HUES64 (cell line): ENCODE results near the gene SHISAL1.

Source experiments
- H3K27ac ChIP-seq: 2 replicates; pipeline ENCODE4 v1.7.0; 2013; ENCODE audit warnings: low read depth, low read length, inconsistent platforms
- H3K27me3 ChIP-seq: 2 replicates; pipeline ENCODE4 v1.6.1; 2013; ENCODE audit warnings: mild to moderate bottlenecking, low read length; ENCODE audit not compliant: insufficient read depth
- H3K36me3 ChIP-seq: 2 replicates; pipeline ENCODE4 v1.6.1; 2013; ENCODE audit warnings: mild to moderate bottlenecking, low read length; ENCODE audit not compliant: insufficient read depth
- H3K4me1 ChIP-seq: 2 replicates; pipeline ENCODE4 v1.6.1; 2013; ENCODE audit warnings: mild to moderate bottlenecking, low read length, moderate library complexity; ENCODE audit not compliant: insufficient read depth
- H3K4me3 ChIP-seq: 2 replicates; pipeline ENCODE4 v1.5.1; 2013; ENCODE audit warnings: mild to moderate bottlenecking, low read length, moderate library complexity
- H3K9ac ChIP-seq: 2 replicates; pipeline ENCODE4 v1.6.1; 2013; ENCODE audit warnings: mild to moderate bottlenecking, low read depth, low read length
- H3K9me3 ChIP-seq: 2 replicates; pipeline ENCODE4 v1.6.1; 2013; ENCODE audit warnings: low read depth, low read length; ENCODE audit not compliant: insufficient read depth
- WGBS: fragments of 150-250, 120-280 bp; methylation state at CpG from one replicate; pipeline ENCODE4 v1.1.7; 2013; ENCODE audit warnings: missing lambda C conversion rate; 5-methylcytosine and 5-hydroxymethylcytosine counted together

The SHISAL1 gene

DNA sequence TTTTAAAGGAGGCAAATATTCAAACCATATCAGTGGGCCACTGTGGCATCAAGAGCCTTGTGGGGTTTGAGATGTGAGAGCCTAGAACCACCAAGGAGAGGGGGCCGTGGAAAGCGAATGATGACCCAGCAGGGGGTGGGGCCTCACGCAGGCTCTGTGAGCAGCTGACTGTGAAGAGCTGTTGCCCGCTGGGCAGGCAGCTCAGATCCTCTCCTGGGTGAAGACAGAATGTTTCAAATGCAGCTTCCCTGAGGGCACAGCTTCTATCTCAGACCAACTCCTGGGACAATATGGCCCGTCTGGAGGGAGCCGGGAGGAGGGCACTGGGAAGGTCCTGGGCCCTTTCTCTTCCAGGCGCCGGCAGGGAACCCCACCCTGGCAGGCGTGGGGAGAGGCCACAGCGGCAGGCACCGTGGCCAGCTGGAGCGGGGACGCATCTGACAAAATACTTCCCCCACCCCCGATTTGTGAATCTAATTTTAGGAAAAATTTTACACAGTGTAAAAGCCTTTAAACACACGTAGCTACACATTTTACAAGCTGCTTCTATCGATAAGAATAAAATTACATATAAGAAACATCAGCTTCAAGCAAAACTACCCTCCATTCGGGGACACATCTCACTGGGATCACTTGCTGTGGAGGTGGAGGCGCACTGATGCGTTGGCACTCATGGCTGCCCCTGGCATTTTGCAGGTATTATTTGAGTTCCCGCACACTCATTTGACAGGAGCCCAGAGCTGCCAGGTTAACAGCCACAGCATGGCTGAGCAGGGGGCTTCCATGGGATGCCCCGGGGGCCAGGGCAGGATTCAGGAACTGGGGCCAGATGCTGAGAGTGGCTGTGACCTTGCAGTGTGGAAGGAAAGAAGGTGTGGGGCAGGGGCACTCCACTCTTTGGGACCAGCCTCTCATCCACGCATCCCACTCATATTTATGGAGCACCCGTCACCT lies 91.7 kb downstream of the SHISAL1 start:
- H3K4me3 ChIP-seq = no peak overlapping the region
- 88% methylated on average over 23 of the region's 23 CpGs for WGBS
- no peaks in the 10 kb centered on the region for H3K36me3 ChIP-seq
- H3K9me3 ChIP-seq = peaks cover 8% of the 10 kb centered on the region; the same call in 1 of the 2 replicates
- H3K27ac ChIP-seq = no peak overlapping the region
- H3K27me3 ChIP-seq = no peaks in the 10 kb centered on the region
- H3K9ac ChIP-seq = no peak overlapping the region
- H3K4me1 ChIP-seq = no peaks in the 10 kb centered on the region

DNA sequence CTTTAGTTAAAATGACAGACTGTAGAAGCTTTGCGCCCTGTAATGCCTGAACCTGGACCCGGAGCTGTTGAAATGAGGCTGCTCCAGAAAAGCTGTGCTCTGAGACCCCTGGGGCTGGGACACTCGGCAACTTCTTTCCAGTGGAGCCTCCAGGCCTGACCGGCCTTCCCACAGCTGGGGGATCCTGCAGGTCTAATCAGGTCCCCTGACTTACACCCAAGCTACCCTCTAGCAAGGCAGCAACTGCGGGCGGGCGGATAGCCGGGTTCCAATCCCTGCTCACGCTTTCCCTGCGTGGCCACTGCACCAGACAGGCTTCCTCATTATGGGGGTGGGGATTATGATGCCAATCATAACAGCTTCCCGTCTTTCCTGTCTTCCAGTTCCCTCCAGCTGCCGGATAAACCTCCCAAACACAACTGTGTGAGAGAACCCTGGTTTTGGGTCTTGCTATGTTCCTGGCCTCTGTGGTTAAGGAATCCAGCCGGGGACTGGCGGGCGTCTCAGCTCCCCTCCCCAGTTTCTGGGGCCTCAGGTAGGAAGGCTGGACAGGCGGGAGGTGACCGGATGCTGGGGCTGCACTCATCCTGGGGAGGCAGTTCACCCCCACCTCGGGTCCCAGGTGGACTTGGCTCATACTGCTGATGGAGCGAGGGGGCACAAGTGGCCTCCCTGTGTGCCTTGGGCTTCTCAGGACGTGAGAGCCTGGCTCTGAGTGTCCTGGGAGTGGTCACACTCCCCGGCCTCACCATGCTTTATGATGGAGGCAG lies 93.5 kb downstream of the SHISAL1 start:
- Histone ChIP-seq H3K9me3 (peaks cover 8% of the 10 kb centered on the region; the same call in 1 of the 2 replicates), H3K4me1 (no peaks in the 10 kb centered on the region), H3K4me3 (no peak overlapping the region), H3K9ac (no peak overlapping the region), H3K27me3 (no peaks in the 10 kb centered on the region), H3K36me3 (no peaks in the 10 kb centered on the region), H3K27ac (no peak overlapping the region)
- 93% methylated on average over 20 of the region's 21 CpGs for WGBS

DNA sequence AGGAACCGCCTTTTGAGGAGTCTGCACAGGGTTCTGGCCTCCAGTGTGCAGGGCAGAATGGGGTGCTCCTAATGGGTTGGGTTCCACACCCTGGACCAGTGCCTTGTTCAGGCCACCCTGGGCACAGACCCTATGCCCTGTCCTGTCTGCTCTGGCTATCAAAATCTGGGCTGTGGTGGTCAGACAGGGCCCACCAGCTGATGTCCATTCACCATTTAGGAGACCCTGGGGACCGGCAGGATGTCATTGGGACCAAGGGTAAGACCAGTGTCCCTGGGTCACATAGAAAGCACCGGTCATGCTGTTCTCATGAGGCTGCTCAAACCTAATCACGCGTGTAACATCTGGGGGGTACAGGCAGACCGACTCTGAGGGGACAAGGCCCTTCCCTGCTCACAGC lies 94.7 kb downstream of the SHISAL1 start:
- H3K36me3 ChIP-seq = no peaks in the 10 kb centered on the region
- WGBS = 94% methylated on average over 6 of the region's 6 CpGs
- no peak overlapping the region for H3K27ac ChIP-seq
- no peaks in the 10 kb centered on the region for H3K4me1 ChIP-seq
- no peaks in the 10 kb centered on the region for H3K27me3 ChIP-seq
- H3K4me3 ChIP-seq = no peak overlapping the region
- H3K9ac ChIP-seq = no peak overlapping the region
- peaks cover 8% of the 10 kb centered on the region; the same call in 1 of the 2 replicates for H3K9me3 ChIP-seq

DNA sequence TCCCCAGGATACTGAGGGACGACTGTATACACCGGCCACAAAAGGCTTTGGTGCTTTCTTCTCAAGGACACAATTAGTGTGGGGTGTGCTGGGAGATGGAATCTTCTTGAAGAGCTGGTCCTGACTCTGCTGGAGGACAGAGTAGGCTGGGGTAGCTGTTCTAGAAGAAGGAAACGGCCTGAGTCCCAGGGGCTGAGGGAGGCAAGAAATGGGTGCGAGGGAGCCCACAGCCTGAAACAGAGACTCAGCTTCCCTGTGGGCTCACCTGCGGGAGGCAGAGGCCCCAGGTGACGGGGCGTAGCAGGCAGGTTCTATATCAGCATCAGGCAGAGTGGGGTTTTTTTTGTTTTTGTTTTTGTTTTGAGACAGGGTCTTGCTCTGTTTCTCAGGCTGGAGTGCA lies 95.4 kb downstream of the SHISAL1 start:
- WGBS = 83% methylated on average over 7 of the region's 7 CpGs
- Histone ChIP-seq H3K27me3 (no peaks in the 10 kb centered on the region), H3K9ac (no peak overlapping the region), H3K27ac (no peak overlapping the region), H3K4me3 (no peak overlapping the region), H3K9me3 (peaks cover 8% of the 10 kb centered on the region; the same call in 1 of the 2 replicates), H3K4me1 (no peaks in the 10 kb centered on the region), H3K36me3 (no peaks in the 10 kb centered on the region)

DNA sequence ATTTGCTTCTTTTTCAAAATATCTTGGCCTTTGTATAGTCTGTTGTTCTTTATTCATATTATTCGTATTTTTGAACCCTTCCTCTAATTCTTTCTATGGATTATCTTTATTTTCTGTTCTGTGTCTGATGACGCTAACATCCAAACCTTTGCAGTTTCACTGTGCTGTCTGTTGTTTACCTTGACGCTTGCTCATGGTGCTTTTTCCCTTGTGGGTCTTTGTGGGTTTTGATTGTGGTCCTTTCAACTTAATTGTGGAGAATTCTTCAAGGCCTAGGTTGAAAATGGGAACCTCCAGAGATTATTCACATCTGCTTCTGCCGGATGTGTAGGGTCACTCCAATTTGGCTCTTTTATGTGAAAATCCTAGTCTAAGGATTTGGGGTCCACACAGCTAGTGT lies 97.5 kb downstream of the SHISAL1 start:
- 85% methylated on average over 3 of the region's 4 CpGs for WGBS
- H3K9me3 ChIP-seq = no peaks in the 10 kb centered on the region
- no peaks in the 10 kb centered on the region for H3K36me3 ChIP-seq
- H3K27ac ChIP-seq = no peak overlapping the region
- H3K9ac ChIP-seq = no peak overlapping the region
- no peak overlapping the region for H3K4me3 ChIP-seq
- no peaks in the 10 kb centered on the region for H3K4me1 ChIP-seq
- H3K27me3 ChIP-seq = no peaks in the 10 kb centered on the region

DNA sequence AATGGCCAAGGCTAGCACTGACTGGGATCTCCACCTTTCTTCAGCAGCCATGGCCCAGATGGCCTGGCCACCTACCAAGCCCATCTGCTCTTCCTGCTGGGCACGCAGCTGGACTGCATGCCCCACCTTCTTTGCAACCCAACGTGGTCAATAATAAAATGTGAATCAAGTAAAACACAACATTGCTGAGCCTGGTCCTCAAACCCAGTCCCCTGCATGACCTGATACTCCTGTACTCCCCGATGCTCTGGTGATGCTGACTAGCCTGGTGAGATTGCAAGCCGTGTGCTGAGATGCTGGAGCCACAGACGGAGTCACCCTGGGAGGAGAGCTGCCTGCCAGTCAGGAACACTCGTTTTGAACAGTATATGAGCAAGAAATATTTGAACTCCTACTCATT lies 98.0 kb downstream of the SHISAL1 start:
- H3K9me3 ChIP-seq = peaks cover 3% of the 10 kb centered on the region; the same call in 1 of the 2 replicates
- no peaks in the 10 kb centered on the region for H3K36me3 ChIP-seq
- no peak overlapping the region for H3K4me3 ChIP-seq
- no peak overlapping the region for H3K27ac ChIP-seq
- 84% methylated on average over 6 of the region's 6 CpGs for WGBS
- H3K27me3 ChIP-seq = no peaks in the 10 kb centered on the region
- H3K9ac ChIP-seq = no peak overlapping the region
- no peaks in the 10 kb centered on the region for H3K4me1 ChIP-seq

DNA sequence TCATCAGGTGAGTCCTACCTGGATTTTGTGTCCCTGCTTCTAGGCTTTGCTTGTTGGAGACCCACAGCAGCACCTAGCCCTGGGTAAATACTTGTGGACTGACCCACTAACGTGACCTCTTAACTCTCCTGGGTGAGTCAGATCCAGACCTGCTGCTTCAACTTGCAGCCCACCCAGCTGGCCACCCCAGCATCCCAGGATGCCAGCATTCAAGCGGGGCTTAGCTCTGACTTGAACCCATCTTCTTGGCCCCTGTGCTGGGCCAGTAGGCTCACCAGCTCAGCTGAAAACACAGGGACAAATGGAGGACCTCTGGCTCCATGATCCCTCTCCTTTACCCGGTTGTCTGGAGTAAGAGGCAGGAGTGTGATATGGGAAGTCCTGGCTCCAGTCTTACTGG lies 98.6 kb downstream of the SHISAL1 start:
- no peak overlapping the region for H3K27ac ChIP-seq
- no peaks in the 10 kb centered on the region for H3K27me3 ChIP-seq
- H3K36me3 ChIP-seq = no peaks in the 10 kb centered on the region
- H3K4me3 ChIP-seq = no peak overlapping the region
- no peak overlapping the region for H3K9ac ChIP-seq
- peaks cover 3% of the 10 kb centered on the region; the same call in 1 of the 2 replicates for H3K9me3 ChIP-seq
- H3K4me1 ChIP-seq = no peaks in the 10 kb centered on the region
- WGBS = 96% methylated on average over 3 of the region's 3 CpGs

DNA sequence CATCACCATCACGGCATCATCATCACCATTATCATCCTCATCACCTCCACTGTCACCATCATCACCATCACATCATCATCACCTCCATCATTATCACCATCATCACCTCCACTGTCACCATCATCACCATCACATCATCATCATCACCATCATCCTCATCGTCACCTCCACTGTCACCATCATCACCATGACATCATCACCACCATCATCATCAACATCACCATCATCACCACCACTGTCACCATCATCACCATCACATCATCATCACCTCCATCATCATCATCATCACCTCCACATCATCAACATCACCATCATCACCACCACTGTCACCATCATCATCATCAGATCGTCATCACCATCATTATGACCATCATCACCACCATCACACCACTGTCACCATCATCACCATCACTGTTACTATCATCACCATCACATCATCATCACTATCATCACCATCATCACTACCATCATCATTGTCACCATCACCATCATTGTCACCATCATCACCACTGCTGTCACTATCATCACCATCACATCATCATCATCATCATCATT lies 99.2 kb downstream of the SHISAL1 start:
- 74% methylated on average over 3 of the region's 3 CpGs for WGBS
- no peaks in the 10 kb centered on the region for H3K36me3 ChIP-seq
- no peaks in the 10 kb centered on the region for H3K4me1 ChIP-seq
- H3K4me3 ChIP-seq = no peak overlapping the region
- H3K27me3 ChIP-seq = no peaks in the 10 kb centered on the region
- peaks cover 3% of the 10 kb centered on the region; the same call in 1 of the 2 replicates for H3K9me3 ChIP-seq
- H3K9ac ChIP-seq = no peak overlapping the region
- no peak overlapping the region for H3K27ac ChIP-seq

DNA sequence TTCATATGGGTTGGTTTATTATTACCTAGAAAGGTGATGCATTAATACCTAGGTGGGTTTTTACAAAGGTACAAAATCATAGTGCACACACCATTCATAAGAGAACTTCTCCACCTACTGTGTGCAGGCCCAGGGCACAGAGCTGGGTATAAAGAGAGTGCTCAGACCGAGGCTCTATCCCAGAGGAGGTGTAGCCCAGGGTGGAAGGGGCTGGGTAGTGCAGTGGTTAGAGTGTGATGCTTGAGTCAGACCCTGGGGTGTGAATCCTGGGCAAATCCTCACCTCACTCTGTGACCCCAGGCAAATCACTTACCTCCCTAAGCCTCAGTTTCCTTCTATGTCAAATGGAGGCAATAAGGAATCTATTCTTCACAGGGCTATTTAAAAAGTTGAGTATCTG lies 99.8 kb downstream of the SHISAL1 start:
- Histone ChIP-seq H3K27me3 (no peaks in the 10 kb centered on the region), H3K36me3 (no peaks in the 10 kb centered on the region), H3K9ac (no peak overlapping the region), H3K9me3 (peaks cover 3% of the 10 kb centered on the region; the same call in 1 of the 2 replicates), H3K27ac (no peak overlapping the region), H3K4me3 (no peak overlapping the region), H3K4me1 (no peaks in the 10 kb centered on the region)
- WGBS = 86% methylated on average over 1 of the region's 1 CpG

DNA sequence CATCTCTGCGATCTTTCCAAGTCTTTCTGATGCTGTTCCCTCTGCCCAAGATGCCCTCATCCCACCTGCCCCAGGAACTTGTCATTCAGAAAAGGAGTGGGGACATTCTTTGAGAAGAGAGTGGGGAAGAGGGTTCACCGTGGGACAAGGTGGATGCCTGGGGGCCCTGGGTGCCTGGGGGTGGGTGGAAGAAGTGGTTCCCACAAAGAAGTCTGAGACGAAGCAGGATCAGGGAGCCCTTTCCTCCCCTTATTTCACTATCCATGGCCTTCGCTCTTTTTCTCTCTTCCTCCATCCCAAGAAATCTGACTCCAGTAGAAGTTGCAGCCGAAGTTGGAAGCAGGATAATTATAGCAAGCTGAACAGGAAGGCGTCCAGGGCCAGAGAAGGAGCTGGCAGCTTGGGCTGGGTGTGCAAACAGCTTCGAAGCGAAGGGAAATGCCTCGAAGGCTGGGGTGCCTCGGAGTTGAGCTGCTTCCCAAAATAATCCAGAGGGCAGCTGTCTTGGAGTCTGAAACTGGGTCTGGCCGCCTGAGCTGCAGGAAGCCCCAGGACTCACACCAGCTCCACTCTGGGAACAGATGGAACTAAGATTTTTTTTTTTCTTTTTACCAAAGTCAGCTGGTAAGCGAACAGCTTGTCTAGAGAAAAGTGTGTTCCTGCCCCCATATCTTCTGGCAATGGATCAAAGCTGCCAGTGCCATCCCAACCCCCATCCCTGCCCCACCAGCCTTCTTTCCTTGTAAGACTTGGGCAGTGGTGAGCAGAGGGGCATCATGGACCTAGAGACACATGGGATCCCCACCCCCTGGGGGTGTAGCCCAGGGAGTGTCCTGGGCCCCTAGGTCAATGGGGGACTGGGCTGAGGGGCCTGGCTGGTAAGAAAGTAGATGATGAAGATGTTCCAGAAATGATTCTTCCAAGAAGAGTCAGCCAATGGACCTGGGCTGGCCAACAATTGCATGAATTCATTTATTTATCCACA lies 100.5 kb downstream of the SHISAL1 start:
- Histone ChIP-seq H3K4me1 (no peaks in the 10 kb centered on the region), H3K9ac (no peak overlapping the region), H3K36me3 (no peaks in the 10 kb centered on the region), H3K9me3 (peaks cover 3% of the 10 kb centered on the region; the same call in 1 of the 2 replicates), H3K4me3 (no peak overlapping the region), H3K27ac (no peak overlapping the region), H3K27me3 (no peaks in the 10 kb centered on the region)
- 85% methylated on average over 12 of the region's 12 CpGs for WGBS
